Islet of Langerhans (tissue), 1 donor: Measurements from ENCODE around the gene CASP8AP2.
"Not testable (repeated sequence)": the region's sequence is repeated elsewhere in the genome, so short reads cannot be mapped to it uniquely, and the experiment has no call there.

ENCODE experiments used
- FAIRE-seq: peaks from one replicate; lab custom pipeline; 2011; peaks lifted over from hg19 to GRCh38; lab: Jason Lieb, UNC

The CASP8AP2 gene

DNA sequence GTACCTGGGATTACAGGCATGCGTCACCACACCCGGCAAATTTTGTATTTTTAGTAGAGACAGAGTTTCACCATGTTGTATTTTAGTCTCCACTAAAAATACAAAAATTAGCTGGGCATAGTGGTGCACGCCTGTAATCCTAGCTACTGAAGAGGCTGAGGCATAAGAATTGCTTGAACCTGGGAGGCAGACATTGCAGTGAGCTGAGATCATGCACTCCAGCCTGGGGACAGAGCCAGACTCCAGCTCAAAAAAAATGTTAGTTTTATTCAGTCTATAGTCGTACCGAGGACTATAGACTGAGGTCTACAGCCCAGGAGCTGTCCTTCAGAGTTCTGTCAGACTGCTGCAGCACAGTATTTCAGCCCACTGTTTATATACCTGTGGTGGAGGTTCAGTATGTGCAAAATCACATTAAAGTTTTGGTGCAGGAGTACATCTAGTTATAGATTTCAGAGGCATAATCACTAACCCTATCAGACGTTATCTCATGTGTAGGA, 3.6 kb upstream of the CASP8AP2 start:
- FAIRE-seq, result no peak

DNA sequence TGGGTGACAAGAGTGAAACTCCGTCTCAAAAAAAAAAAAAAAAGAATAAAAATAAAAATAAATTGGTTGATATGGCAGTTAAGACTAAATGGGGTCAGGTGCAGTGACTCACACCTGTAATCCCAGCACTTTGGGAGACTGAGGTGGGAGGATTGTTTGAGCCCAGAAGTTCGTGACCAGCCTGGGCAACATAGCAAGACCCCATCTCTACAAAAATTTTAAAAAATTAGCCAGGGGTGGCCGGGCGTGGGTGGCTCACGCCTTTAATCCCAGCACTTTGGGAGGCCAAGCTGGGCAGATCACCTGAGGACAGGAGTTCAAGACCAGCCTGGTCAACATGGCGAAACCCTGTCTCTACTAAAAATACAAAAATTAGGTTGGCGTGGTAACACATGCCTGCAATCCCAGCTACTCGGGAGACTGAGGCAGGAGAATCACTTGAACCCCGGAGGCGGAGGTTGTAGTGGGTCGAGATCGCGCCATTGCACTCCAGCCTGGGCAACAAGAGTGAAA, 1.1 kb upstream of the CASP8AP2 start:
- FAIRE-seq, result not testable (repeated sequence)

DNA sequence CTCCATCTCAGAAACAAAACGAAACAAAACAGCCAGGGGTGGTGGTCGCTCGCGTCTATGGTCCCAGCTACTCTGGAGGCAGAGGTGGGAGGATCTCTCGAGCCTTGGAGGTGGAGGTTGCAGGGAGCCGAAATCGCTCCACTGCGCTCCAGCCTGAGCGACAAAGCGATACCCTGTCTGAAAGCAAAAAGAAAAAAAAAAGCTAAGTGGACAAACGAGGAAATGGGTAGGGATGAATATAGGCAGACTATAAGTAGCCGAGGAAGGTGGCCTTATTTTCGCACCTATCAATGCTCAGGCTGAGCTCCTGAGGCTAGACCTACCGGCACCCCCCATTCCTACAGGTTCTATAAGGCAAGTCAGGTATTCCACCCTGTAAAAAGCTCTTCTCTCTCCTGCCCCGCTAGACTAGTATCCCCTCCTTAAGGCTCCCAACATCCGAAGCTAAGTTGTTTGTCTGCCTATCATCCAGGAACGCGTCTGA, 650 bp upstream of the CASP8AP2 start:
- FAIRE-seq, result no peak

DNA sequence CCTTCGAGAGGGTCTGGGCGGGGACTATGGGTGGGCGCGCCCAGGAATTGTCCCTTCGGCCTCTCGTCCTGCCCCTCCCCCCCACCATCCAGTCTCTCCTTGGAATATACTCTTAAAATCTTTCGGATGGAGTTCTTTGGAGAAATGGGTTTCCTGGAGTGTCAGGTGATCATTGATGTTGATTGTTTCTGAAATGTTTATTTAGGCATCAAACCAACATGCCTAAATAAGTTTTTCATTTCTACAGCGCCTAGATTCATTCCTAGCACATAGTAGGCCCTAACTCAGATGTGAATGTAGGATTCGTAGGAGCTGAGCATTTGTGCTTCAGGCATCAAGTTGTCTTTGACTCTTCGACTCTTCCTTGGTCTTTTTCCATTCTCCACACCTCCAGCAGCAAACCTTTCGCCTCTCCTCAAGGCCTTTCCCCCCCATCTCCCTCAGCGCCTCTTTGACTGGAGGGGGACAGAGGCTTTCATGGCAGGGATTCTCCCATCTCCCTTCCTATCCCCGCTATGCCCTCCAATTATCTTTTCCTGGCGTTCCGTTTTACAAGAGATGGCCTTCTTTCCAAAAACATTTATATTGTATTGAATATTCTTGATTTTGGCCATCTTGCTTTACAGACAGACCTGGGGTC, 610 bp downstream of the CASP8AP2 start:
- FAIRE-seq, result no peak

DNA sequence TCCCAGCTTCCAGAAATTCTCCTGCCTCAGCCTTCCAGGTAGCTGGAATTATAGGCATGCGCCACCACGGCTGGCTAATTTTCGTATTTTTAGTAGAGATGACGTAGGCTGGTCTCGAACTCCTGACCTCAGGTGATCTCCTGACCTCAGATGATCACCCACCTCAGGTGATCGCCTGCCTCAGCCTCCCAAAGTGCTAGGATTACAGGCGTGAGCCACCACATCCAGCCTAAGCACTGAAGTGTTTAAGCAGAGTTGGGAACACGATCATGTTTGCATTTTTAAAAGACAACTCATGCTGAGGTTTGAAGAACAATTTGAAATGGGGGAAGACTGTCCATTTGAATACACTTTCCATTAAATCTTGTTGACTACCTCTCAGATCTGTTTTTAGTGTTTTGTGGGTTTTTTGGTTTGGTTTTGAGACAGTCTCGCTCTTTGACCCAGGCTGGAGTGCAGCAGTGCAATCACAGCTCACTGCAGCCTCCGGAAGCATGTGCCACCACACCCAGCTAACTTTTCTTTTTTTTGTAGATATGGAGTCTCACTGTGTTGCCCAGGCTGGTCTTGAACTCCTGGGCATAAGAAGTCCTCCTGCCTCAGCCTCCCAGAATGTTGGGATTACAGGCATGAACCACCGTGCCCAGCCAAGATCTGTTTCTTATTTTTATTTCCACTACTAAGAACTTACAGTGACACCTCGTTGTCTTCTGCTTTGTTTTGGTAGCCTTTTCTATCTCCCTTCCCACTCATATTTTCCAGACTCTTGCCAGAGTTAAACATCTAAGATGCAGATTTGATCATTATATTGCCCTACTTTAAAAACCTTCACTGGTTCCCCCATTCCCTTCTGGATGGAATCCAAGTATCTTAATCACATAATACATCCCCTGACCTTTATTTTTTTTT, 5.5 kb downstream of the CASP8AP2 start:
- no peak for FAIRE-seq

DNA sequence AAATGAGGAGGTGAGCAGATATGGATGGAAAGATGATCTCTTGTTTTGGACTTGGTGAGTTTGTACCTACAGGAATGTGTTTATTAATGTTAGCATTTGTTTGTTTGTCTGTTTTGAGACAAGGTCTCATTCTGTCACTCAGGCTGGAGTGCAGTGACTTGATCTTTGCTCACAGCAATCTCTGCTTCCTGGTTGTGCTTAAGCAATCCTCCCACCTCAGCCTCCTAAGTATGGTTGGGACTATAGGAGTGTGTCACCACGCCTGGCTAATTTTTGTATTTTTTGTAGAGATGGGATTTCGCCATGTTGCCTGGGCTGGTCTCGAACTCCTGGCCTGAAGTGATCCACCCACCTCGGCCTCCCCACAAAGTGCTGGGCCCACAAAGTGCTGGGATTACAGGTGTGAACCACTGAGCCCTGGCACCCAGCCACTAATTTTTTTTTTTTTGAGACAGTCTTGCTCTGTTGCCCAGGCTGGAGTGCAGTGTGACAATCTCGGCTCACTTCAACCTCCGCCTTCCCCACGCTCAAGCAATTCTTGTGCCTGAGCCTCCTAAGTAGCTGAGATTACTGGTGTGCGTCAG, 7.1 kb downstream of the CASP8AP2 start:
- FAIRE-seq, result no peak

DNA sequence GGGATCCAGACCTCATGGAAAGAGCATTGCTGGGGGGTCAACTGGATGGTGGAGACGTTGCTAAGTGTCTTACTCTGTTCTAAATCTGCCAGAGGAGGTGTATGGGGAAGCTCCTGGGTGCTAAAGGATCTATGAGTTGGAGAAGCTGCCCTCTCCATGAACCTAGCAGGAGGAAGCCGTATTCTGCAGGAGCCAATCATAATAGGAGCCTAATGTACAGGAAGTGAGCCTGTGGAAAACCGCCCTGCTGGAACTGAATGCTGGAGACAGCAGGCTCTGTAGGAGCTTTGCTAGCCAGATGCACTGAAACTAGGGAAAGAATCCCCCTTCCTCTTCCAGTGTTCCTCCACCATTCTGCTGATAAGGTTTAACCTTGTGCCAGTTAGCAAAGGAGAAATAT, 10.9 kb downstream of the CASP8AP2 start:
- FAIRE-seq, result no peak

DNA sequence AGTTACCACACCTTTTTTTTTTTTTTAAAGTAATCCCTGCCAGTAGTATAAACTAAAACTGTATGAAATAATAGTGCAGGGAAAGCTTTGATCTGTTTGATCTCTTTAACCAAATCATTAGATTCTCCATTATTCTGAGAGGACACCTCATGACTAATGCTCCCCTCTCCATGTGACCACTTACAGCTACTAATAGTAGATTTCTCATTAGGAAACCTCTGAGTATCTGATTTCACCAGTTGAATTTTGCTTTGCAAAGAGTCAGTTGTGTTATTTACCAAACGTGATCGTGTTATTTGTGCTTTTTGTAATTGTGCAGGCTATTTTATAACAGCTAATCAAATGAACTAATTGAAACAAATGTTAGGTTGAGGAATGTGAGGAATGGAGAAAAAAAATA, 12.5 kb downstream of the CASP8AP2 start:
- FAIRE-seq, result peak; percentile 13

DNA sequence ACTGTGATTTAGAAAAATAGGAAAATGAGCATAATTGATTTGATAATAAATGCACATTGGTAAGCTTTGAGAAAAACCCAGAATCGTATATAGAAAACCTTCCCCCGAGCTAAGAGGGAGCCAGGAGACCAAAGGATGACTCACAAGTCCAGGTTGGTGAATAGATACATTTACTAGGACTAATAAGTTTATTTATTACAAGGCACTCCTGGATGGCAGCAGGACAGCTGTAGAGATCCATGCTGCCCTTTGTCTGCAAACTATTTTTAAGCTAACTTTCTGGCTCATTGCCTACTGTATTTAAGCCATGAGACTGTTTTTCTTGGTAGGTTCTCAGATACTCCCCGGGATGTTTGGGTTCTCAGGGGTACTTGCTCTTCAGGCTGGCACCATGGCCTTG, 13.4 kb downstream of the CASP8AP2 start:
- no peak for FAIRE-seq

DNA sequence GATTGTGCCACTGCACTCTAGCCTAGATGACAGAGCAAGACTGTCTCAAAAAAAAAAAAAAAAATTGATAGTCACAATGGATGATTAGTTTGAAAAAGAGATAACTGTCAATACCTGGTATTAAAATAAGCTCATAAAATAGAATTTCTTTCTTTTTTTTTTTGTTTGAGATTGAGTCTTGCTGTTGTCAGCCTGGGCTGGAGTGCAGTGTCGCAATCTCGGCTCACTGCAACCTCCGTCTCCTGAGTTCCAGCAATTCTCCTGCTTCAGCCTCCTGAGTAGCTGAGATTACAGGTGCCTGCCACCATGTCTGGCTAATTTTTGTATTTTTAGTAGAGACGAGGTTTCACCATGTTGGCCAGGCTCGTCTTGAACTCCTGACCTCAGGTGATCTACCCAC, 17.8 kb downstream of the CASP8AP2 start:
- FAIRE-seq, result not testable (repeated sequence)

DNA sequence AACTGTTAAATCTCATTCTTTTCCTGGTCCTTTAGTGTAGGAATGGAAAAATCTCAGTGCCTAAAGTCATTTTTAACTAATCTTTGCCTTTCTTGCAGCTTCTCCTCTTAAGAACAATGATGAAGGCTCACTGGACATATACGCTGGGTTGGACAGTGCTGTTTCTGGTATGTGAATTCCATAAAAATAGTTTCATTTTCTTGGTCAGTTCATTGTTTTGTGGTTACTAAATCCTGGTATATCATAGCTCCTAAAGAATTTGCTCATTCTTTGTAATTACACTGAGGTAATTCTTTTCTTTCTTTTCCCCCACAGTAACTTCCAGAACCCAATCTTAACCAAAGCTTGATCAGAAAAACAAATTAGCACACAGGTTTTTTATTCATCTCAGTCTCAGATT, 23.4 kb downstream of the CASP8AP2 start:
- no peak for FAIRE-seq

DNA sequence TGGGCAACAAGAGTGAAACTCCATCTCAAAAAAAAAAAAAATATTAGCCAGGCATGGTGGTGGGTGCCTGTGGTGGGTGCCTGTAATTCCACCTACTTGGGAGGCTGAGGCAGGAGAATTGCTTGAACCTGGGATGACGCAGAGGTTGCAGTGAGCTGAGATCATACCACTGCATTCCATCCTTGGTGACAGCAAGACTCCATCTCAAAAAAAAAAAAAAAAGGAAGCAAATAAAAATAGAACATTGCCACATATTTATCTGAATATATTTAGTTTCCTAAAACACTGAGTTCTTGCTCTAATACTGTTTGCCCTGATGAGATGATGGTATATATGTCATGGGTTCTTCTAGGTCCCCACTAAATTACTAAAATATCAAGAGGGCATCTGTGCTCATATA, 28.4 kb downstream of the CASP8AP2 start:
- no peak for FAIRE-seq

DNA sequence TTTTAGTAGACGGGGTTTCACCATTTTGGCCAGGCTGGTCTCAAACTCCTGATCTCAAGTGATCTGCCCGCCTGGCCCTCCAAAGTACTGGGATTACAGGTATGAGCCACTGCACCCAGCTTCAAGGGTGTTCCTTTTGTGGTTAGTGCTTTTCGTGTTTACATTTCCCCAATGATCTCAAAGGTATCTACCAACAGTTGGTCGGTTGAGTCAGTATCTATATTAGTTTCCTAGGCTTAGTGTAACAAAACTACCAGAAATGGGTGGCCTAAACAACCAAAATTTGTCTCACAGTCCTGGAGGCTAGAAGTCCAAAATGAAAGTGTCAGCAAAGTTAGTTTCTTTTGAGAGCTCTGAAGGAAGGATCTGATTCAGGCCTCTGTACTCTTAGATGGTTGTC, 30.1 kb downstream of the CASP8AP2 start:
- FAIRE-seq, result no peak

DNA sequence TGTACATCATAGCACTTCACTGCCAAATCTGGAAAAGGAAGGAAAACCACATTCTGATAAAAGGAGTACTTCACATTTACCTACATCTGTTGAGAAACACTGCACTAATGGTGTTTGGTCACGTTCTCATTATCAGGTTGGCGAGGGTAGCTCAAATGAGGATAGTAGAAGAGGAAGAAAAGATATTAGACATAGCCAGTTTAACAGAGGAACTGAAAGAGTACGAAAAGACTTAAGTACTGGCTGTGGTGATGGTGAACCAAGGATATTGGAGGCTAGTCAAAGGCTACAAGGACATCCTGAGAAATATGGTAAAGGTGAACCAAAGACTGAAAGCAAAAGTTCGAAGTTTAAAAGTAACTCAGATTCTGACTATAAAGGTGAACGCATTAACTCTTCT, 32.6 kb downstream of the CASP8AP2 start:
- no peak for FAIRE-seq

DNA sequence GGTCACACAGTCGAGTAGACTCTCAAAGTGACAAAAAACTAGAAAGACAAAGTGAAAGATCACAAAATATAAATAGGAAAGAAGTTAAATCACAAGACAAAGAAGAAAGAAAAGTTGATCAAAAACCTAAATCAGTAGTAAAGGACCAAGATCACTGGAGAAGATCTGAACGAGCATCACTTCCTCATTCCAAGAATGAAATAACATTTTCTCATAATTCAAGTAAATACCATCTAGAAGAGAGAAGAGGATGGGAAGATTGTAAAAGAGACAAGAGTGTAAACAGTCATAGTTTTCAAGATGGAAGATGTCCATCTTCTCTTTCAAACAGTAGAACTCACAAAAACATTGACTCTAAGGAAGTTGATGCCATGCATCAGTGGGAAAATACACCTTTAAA, 33.0 kb downstream of the CASP8AP2 start:
- FAIRE-seq, result no peak

DNA sequence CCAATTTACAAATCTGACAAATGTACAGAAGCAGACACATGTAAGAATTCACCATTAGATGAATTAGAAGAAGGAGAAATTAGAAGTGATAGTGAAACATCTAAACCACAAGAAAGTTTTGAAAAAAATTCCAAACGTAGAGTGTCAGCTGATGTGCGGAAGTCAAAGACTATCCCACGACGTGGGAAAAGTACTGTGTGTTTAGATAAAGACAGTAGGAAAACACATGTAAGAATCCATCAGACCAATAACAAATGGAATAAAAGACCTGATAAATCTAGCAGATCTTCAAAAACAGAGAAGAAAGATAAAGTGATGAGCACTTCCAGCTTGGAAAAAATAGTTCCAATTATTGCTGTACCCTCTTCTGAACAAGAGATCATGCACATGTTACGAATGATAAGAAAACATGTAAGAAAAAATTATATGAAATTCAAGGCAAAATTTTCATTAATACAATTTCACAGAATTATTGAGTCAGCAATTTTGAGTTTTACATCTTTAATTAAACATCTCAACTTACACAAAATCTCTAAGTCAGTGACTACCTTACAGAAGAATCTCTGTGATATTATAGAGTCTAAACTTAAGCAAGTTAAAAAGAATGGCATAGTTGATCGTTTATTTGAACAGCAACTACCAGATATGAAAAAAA, 36.5 kb downstream of the CASP8AP2 start:
- FAIRE-seq, result no peak

DNA sequence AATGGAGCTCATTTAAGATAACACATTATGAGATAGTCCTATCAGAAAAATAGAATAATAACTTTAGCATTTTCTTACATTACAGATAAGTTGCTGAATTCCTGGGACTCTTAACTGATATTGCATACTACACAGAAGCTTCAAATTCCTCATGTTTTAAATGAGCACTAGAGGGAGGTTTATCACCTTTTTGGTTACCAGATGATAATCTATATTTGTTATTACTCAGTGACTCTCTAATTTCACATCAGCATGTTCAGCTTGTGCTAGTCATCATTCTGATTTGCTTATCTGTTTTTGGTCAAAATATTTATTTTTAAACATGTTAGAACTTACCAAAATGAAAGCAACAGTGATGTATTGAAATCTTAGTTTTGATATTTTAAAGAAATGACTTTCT, 44.0 kb downstream of the CASP8AP2 start:
- FAIRE-seq, result peak; percentile 87

DNA sequence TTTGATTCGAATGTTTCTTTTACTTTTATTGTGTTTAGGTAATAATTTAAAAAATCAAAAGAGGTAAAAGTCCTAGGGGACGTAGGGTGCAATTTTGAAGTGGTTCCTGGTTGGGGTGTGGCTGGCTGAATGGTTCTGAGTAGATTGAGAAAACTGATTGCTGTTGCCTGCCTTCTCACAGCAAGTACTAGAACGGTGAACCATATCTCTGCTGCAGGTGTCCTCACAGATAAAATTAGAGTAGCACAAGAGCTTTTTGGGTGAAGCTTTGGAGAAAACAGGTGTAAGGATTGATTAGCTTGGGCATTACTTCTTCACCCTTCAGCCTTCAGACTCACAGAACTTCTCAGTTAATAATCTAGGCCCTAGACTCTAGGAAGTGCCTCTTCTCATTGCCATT, 44.8 kb downstream of the CASP8AP2 start:
- no peak for FAIRE-seq

DNA sequence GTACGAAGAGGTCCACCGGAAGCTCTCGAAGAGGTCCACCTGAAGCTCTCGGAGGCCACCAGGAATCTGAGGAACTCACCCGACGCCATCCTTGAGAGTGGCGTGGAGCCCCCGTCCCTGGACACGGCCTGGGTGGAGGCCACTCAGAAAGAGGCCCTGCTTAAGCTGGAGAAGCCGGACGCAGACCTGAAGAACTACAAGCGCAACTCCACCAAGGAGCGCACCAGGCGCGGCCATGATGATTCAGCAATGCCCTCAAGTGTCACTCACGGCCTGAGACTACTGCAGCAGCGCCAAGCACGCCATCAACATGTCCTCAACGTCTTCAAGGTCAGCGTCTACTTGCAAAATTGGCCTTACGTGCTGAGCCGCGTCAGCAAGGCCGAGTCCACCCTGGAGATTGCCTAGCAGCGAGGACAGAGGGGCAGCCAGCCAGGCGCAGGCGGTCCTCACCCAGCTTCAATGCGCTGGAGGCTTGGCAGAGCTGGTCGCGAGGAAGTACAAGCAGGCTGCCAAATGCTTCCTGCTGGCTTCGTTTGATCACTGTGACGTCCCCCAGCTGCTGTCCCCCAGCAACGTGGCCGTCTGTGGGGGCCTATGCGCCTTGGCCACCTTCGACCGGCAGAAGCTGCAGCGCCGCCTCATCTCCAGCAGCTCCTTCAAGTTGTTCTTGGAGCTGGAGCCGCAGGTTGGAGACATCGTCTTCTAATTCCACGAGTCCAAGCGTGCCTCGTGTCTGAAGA, 56.9 kb downstream of the CASP8AP2 start:
- FAIRE-seq, result no peak

DNA sequence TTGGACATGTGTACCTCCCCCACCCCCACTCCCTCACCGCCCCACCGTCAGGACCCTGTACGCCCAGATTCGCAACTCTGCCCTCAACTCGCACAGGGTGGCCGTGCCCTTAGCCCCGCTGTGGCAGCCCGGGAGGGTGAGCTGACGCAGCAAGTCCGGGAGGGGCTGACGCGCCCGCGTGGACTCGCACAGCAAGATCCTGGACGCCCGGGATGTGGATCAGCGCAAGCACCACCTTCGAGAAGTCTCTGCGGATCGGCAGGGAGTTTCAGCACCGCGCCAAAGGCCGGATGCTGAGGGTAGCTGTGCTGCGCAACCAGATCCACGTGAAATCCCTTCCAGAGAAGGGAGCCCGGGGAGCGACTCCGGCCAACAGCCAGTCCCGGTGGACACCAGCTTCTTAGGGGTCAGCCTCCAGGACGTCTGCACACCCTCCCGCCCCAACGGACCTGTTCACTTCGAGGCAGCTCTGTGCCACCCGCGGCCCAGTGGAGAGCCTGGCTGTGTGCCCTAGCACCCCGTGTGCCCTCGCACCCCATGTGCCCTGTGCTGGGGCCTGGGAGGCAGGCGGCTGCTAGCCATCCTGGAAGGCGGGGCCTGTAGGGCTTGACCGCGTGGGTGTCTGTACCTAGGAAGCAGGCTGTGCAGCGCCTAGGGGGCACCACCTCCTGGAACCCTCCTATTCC, 57.9 kb downstream of the CASP8AP2 start:
- FAIRE-seq, result no peak

DNA sequence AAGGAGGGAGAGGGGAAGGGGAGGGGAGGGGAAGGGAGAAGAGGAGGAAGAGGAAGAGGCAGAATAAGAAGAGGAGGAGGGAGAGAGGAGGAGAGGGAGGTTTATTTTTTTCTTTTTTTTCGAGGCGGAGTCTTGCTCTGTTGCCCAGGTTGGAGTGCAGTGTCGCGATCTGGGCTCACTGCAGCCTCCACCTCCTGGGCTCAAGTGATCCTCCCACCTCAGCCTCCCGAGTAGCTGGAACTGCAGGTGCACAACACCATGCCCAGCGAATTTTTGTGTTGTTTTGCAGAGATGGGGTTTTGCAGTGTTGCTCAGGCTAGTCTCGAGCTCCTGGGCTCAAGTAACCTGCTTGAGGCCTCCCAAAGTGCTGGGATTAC, 58.4 kb downstream of the CASP8AP2 start:
- no peak for FAIRE-seq
